Keratinocyte (primary cell): ENCODE measurements around the gene CEBPE. TPM values are rescaled to one million over a fixed set of nuclear protein-coding genes. Genes with fewer than 3 reads are reported as not detected.

Experiments
- DNase-seq: peaks from one replicate; pipeline ENCODE4 v3.0.0-alpha.2; 2011; ENCODE audit warnings: low read depth, missing footprints, low spot score
- FAIRE-seq: peaks from 2 replicates; lab custom pipeline; 2011; peaks lifted over from hg19 to GRCh38; lab: Jason Lieb, UNC
- H2AFZ ChIP-seq: 2 replicates; pipeline ENCODE4 v1.6.0; 2012; ENCODE audit warnings: low read length, control low read depth, inconsistent platforms; ENCODE audit not compliant: control insufficient read depth
- H3K27ac ChIP-seq: 2 replicates; pipeline ENCODE4 v1.5.1; 2011; ENCODE audit warnings: low read length; ENCODE audit not compliant: control insufficient read depth, insufficient read depth
- H3K27me3 ChIP-seq: 3 replicates; pipeline ENCODE4 v1.6.0; 2011; ENCODE audit warnings: low read length; ENCODE audit not compliant: control insufficient read depth, insufficient read depth; ENCODE audit errors: extremely low read depth
- H3K36me3 ChIP-seq, 2 experiments: 2 replicates in 1 of 2; 3 replicates in 1 of 2; pipeline ENCODE4 v1.5.1; 2011; ENCODE audit warnings: low read length in 2 of 2, mild to moderate bottlenecking in 1 of 2; ENCODE audit not compliant: control insufficient read depth in 2 of 2, insufficient read depth in 2 of 2; ENCODE audit errors: extremely low read depth in 1 of 2
- H3K4me1 ChIP-seq: 3 replicates; pipeline ENCODE4 v1.5.1; 2011; ENCODE audit warnings: low read length; ENCODE audit not compliant: control insufficient read depth, insufficient read depth; ENCODE audit errors: extremely low read depth
- H3K4me2 ChIP-seq: 3 replicates; pipeline ENCODE4 v1.6.0; 2011; ENCODE audit warnings: low read depth, low read length; ENCODE audit not compliant: control insufficient read depth, insufficient read depth; ENCODE audit errors: extremely low read depth
- H3K4me3 ChIP-seq, 3 experiments: fragments of 200-600 bp in 1 of 3; sonication (generic) in 1 of 3; 2 replicates in 2 of 3; 3 replicates in 1 of 3; pipeline ENCODE4 v1.5.1; 2011 to 2016; ENCODE audit warnings: low read length in 3 of 3, mild to moderate bottlenecking in 3 of 3, control low read depth in 2 of 3, inconsistent platforms in 1 of 3, low read depth in 1 of 3, mixed read lengths in 1 of 3, mixed run types in 1 of 3, moderate library complexity in 1 of 3; ENCODE audit not compliant: control insufficient read depth in 2 of 3, insufficient read depth in 2 of 3; ENCODE audit errors: extremely low read depth in 1 of 3
- H3K79me2 ChIP-seq: 2 replicates; pipeline ENCODE4 v1.6.0; 2012; ENCODE audit warnings: low read length; ENCODE audit not compliant: control insufficient read depth, insufficient read depth
- H3K9ac ChIP-seq: 3 replicates; pipeline ENCODE4 v1.6.0; 2011; ENCODE audit warnings: low read length; ENCODE audit not compliant: control insufficient read depth, insufficient read depth; ENCODE audit errors: extremely low read depth
- H3K9me1 ChIP-seq: 3 replicates; pipeline ENCODE4 v1.6.0; 2011; ENCODE audit warnings: low read length; ENCODE audit not compliant: control insufficient read depth, insufficient read depth; ENCODE audit errors: extremely low read depth
- H3K9me3 ChIP-seq: 2 replicates; pipeline ENCODE4 v1.5.1; 2012; ENCODE audit warnings: low read depth, low read length; ENCODE audit not compliant: control insufficient read depth
- H4K20me1 ChIP-seq: 3 replicates; pipeline ENCODE4 v1.6.0; 2011; ENCODE audit warnings: low read length; ENCODE audit not compliant: control insufficient read depth, insufficient read depth; ENCODE audit errors: extremely low read depth
- CTCF ChIP-seq, 3 experiments: IDR thresholded peaks in 1 of 3; conservative IDR thresholded peaks in 1 of 3; optimal IDR thresholded peaks in 1 of 3; 2 replicates in 2 of 3; 3 replicates in 1 of 3; pipeline versions ENCODE3 to v1.5.1; 2011; ENCODE audit warnings: low read length in 3 of 3, mild to moderate bottlenecking in 3 of 3, moderate library complexity in 2 of 3, control low read depth in 1 of 3, inconsistent platforms in 1 of 3; ENCODE audit not compliant: insufficient read depth in 2 of 3; ENCODE audit errors: extremely low read depth in 1 of 3
- EZH2 ChIP-seq: IDR thresholded peaks from one replicate; pipeline ENCODE4 v1.6.1; 2012; ENCODE audit warnings: inconsistent platforms, mild to moderate bottlenecking, low read length, moderate library complexity
- dilution Hi-C: fragments of 300-500 bp; cut with MboI; formaldehyde crosslinking; loops from one replicate; pipeline ENCODE4 v1.7.0; 2020; ENCODE audit warnings: low sequenced_read_pairs; ENCODE audit not compliant: extremely low pct_ligation_motif_present
- polyA plus RNA-seq, 5 experiments: library from polyadenylated mRNA; depleted of rRNA in 3 of 5; stranded (reverse) in 3 of 5; stranded (forward) in 1 of 5; unstranded in 1 of 5; fragments of >200 nt; gene quantifications; 1 replicate in 1 of 5; 2 replicates in 3 of 5; 3 replicates in 1 of 5; pipeline versions ENCODE4 v1.2.1 to v1.2.3, GENCODE V29; 2011 to 2012; ENCODE audit warnings: missing spikeins in 2 of 5, low read depth in 1 of 5, low replicate concordance in 1 of 5

CEBPE gene
- polyA plus RNA-seq, 1 donor (not counting 4 experiments of a cell fraction or from before 2014, with no cell fraction given): not detected

DNA sequence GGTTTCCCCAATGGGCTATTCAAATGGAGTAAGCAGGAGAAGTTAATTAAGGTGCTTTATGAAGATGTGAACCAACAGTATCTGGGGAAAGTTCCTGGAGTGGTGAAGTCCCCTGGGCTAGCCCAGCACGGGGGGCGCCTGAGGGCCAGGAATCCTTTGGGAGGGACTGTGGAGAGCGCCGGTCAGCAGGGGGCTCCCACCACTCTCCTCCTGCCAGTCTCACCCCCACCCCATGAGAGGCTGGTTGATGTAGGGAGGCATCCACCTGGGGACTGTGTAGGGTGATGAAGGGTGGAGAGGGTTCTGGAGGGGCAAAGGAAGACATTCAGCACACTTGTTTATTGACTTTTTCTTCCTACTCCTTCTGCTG lies 4.4 kb downstream of the CEBPE start:
- Histone ChIP-seq H3K4me3 (peak overlapping the region in 2 of 3 experiments; percentile 16 to 50), H3K36me3 (no peaks in the 10 kb centered on the region), H2AFZ (peak overlapping the region; percentile 31), H3K27me3 (no peaks in the 10 kb centered on the region), H3K79me2 (no peaks in the 10 kb centered on the region), H3K9me1 (no peaks in the 10 kb centered on the region), H3K9ac (peak overlapping the region; percentile 42), H3K4me1 (peaks cover 21% of the 10 kb centered on the region), H4K20me1 (no peaks in the 10 kb centered on the region), H3K4me2 (peak overlapping the region; percentile 86), H3K27ac (peak overlapping the region; percentile 84), H3K9me3 (no peaks in the 10 kb centered on the region)
- dilution Hi-C loops: no loop called here
- TF ChIP-seq EZH2: no peak
- TF ChIP-seq CTCF (optimal IDR thresholded peaks at IDR 0.05 in 1 of 3, IDR thresholded peaks at IDR 0.05 in 1 of 3, conservative IDR thresholded peaks at IDR 0.05 in 1 of 3; ENCODE audit: extremely low read depth in 1 of 3, insufficient read depth in 2 of 3, low read length in 3 of 3): peak in 1 of 3 experiments; percentile 25
- FAIRE-seq (no peak), DNase-seq (no peak)

DNA sequence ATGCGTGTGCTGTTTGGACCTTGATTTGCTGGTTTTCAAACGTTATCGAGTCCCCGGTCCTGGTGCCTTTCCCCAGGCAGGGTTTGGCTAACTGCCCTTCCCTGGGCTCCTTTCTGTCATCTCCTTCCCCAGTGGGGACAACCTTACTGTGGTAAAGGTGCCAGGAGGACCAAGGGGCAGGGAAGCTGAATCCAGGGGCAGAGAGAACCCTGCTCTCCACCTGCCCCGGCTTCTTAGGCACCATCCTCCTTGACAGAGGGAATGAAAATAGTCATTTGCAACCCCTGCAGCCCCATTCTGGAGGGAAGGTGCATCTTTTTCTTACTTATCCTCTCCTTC lies 5.0 kb downstream of the CEBPE start:
- Histone ChIP-seq H3K79me2 (no peaks in the 10 kb centered on the region), H3K4me1 (peaks cover 21% of the 10 kb centered on the region), H3K27ac (no peak overlapping the region), H2AFZ (no peak overlapping the region), H3K4me2 (no peak overlapping the region), H3K9me1 (no peaks in the 10 kb centered on the region), H3K9me3 (no peaks in the 10 kb centered on the region), H3K9ac (no peak overlapping the region), H3K36me3 (no peaks in the 10 kb centered on the region), H3K27me3 (no peaks in the 10 kb centered on the region), H3K4me3 (no peak overlapping the region), H4K20me1 (no peaks in the 10 kb centered on the region)
- FAIRE-seq: no peak
- no peak for DNase-seq
- no peak for TF ChIP-seq EZH2
- TF ChIP-seq CTCF (optimal IDR thresholded peaks at IDR 0.05 in 1 of 3, IDR thresholded peaks at IDR 0.05 in 1 of 3, conservative IDR thresholded peaks at IDR 0.05 in 1 of 3; ENCODE audit: extremely low read depth in 1 of 3, insufficient read depth in 2 of 3, low read length in 3 of 3): no peak
- dilution Hi-C loops: no loop called here
